ENCODE results near the gene PLCL1. TPM values are rescaled to one million over a fixed set of nuclear protein-coding genes. Genes with fewer than 3 reads are reported as not detected.

The PLCL1 gene
- total and polyA plus RNA-seq, 2 donors from 2014 or later, result 13.6 to 14.7 TPM

DNA sequence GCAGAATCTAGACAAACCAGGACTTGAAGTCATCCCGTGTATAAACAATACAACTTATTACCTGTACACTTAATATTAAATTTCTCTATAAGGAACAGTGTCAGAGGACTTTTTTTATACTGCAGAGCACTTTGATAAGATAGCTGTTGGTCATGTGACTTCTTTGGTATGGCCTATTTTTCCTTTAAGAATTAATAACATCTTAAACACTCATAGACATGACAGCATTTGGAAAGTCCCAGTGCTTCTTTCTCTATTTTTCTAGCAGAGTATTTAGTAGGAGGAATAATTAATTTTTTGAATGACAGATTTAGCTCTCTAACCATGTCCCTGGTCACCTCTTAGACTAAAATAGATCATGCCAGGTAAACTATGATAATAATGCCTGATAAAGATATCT is 59.4 kb downstream of the PLCL1 start:
- DNase-seq (no peak), FAIRE-seq (no peak)
- H3K27ac ChIP-seq (ENCODE audit: low read depth in 2 of 2, low read length in 2 of 2), result no peak overlapping the region
- TF ChIP-seq, protein P1, sequence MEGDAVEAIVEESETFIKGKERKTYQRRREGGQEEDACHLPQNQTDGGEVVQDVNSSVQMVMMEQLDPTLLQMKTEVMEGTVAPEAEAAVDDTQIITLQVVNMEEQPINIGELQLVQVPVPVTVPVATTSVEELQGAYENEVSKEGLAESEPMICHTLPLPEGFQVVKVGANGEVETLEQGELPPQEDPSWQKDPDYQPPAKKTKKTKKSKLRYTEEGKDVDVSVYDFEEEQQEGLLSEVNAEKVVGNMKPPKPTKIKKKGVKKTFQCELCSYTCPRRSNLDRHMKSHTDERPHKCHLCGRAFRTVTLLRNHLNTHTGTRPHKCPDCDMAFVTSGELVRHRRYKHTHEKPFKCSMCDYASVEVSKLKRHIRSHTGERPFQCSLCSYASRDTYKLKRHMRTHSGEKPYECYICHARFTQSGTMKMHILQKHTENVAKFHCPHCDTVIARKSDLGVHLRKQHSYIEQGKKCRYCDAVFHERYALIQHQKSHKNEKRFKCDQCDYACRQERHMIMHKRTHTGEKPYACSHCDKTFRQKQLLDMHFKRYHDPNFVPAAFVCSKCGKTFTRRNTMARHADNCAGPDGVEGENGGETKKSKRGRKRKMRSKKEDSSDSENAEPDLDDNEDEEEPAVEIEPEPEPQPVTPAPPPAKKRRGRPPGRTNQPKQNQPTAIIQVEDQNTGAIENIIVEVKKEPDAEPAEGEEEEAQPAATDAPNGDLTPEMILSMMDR (IDR thresholded peaks at IDR 0.05; ENCODE audit: borderline replicate concordance, extremely low read depth, insufficient read depth), result no peak
- no peaks in the 10 kb centered on the region for H3K4me1 ChIP-seq (ENCODE audit: control insufficient read depth in 2 of 3, insufficient read depth in 2 of 3, low read depth in 1 of 3, low read length in 3 of 3)
- H3K9me3 ChIP-seq (ENCODE audit: control insufficient read depth in 2 of 3, insufficient read depth in 1 of 3, low read length in 3 of 3), result peaks cover 0 to 3% (median 0%) of the 10 kb centered on the region in 3 donors
- H3K9ac ChIP-seq (ENCODE audit: low read length in 3 of 3), result no peak overlapping the region
- H3K36me3 ChIP-seq (ENCODE audit: control insufficient read depth in 2 of 3, insufficient read depth in 3 of 3, low read length in 3 of 3), result no peaks in the 10 kb centered on the region
- H3K27me3 ChIP-seq (ENCODE audit: control insufficient read depth, insufficient read depth, low read length), result no peaks in the 10 kb centered on the region
- intact Hi-C loops (cut with DNase I), result no loop called here
- H3K4me3 ChIP-seq (ENCODE audit: low read length in 3 of 3), result no peak overlapping the region

DNA sequence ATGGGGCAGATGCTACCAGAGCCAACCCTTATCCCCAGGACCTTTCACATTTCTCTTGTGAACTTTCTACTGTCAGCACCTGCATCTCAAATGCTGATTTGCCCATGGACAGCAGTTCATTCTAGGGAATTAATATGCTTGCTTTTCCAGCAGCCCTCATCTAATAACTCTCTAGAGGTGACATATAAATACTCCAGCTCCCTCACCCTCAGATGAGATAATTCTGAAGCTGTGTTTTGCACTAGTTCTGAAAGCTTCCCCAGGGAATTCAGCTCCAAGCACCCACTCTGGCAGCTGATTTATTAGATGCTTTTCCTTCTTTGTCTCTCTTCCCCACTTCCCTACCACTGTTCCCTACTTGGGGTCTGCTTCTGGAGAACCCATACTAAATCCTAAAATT is 62.1 kb downstream of the PLCL1 start:
- FAIRE-seq (no peak), DNase-seq (no peak)
- no peak overlapping the region for H3K9ac ChIP-seq (ENCODE audit: low read length in 3 of 3)
- no peaks in the 10 kb centered on the region for H3K27me3 ChIP-seq (ENCODE audit: control insufficient read depth, insufficient read depth, low read length)
- no peaks in the 10 kb centered on the region for H3K9me3 ChIP-seq (ENCODE audit: control insufficient read depth in 2 of 3, insufficient read depth in 1 of 3, low read length in 3 of 3)
- no peaks in the 10 kb centered on the region for H3K4me1 ChIP-seq (ENCODE audit: control insufficient read depth in 2 of 3, insufficient read depth in 2 of 3, low read depth in 1 of 3, low read length in 3 of 3)
- TF ChIP-seq, protein P1 (IDR thresholded peaks at IDR 0.05; ENCODE audit: borderline replicate concordance, extremely low read depth, insufficient read depth), result no peak
- intact Hi-C loops (cut with DNase I), result no loop called here
- no peak overlapping the region for H3K27ac ChIP-seq (ENCODE audit: low read depth in 2 of 2, low read length in 2 of 2)
- H3K4me3 ChIP-seq (ENCODE audit: low read length in 3 of 3), result no peak overlapping the region
- H3K36me3 ChIP-seq (ENCODE audit: control insufficient read depth in 2 of 3, insufficient read depth in 3 of 3, low read length in 3 of 3), result no peaks in the 10 kb centered on the region

DNA sequence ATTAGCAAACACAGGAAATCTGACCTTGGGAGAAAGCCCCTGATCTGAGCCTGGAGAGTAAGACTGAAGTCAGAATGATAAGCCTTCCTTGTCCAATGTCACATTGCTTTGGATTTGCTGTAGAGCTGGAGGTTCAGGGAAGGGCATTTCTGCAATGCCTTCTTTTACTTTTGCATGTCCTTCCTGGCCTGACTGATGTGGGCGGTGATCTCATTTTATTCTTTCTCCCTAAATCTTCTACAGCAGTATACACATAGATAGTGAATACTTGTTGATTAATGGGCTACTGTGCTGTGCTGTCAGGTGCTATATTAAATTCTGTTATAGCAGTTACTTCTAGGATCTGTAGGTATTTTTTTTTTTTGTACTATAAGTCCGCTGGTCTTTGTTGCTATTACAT is 62.6 kb downstream of the PLCL1 start:
- Histone ChIP-seq H3K9me3 (ENCODE audit: control insufficient read depth in 2 of 3, insufficient read depth in 1 of 3, low read length in 3 of 3) (no peaks in the 10 kb centered on the region), H3K27ac (ENCODE audit: low read depth in 2 of 2, low read length in 2 of 2) (no peak overlapping the region), H3K36me3 (ENCODE audit: control insufficient read depth in 2 of 3, insufficient read depth in 3 of 3, low read length in 3 of 3) (no peaks in the 10 kb centered on the region), H3K27me3 (ENCODE audit: control insufficient read depth, insufficient read depth, low read length) (no peaks in the 10 kb centered on the region), H3K9ac (ENCODE audit: low read length in 3 of 3) (no peak overlapping the region), H3K4me1 (ENCODE audit: control insufficient read depth in 2 of 3, insufficient read depth in 2 of 3, low read depth in 1 of 3, low read length in 3 of 3) (no peaks in the 10 kb centered on the region), H3K4me3 (ENCODE audit: low read length in 3 of 3) (no peak overlapping the region)
- no peak for DNase-seq
- TF ChIP-seq, protein P1 (IDR thresholded peaks at IDR 0.05; ENCODE audit: borderline replicate concordance, extremely low read depth, insufficient read depth), result no peak
- FAIRE-seq, result no peak
- intact Hi-C loops (cut with DNase I), result no loop called here

DNA sequence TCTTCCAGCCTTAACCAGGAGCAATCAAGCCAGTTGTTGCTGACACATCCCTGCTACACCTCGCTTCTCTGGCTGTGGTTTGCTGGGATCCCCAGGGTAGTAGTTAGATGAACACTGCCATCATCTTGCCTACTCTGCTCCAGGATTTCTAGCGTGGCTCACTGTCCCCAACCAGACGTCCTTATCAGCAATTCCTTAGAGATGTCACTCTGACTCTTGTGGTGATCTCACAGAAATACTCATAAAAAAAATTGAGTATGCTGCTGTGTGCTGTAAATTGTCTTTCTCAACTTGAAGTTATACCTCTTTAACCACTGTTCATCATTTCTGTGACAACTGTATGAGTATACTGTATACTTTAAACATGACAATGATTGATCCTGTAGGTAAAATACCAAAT is 63.2 kb downstream of the PLCL1 start:
- no peak for DNase-seq
- intact Hi-C loops (cut with DNase I), result no loop called here
- Histone ChIP-seq H3K36me3 (ENCODE audit: control insufficient read depth in 2 of 3, insufficient read depth in 3 of 3, low read length in 3 of 3) (no peaks in the 10 kb centered on the region), H3K9me3 (ENCODE audit: control insufficient read depth in 2 of 3, insufficient read depth in 1 of 3, low read length in 3 of 3) (no peaks in the 10 kb centered on the region), H3K4me1 (ENCODE audit: control insufficient read depth in 2 of 3, insufficient read depth in 2 of 3, low read depth in 1 of 3, low read length in 3 of 3) (no peaks in the 10 kb centered on the region), H3K27me3 (ENCODE audit: control insufficient read depth, insufficient read depth, low read length) (no peaks in the 10 kb centered on the region), H3K4me3 (ENCODE audit: low read length in 3 of 3) (no peak overlapping the region), H3K9ac (ENCODE audit: low read length in 3 of 3) (no peak overlapping the region), H3K27ac (ENCODE audit: low read depth in 2 of 2, low read length in 2 of 2) (no peak overlapping the region)
- TF ChIP-seq, protein P1 (IDR thresholded peaks at IDR 0.05; ENCODE audit: borderline replicate concordance, extremely low read depth, insufficient read depth), result no peak
- FAIRE-seq, result no peak

Measured in kidney (tissue), 14 donors.